Breast epithelium (tissue), 4 donors: ENCODE data around the gene MPDU1. TPM values are rescaled to one million over a fixed set of nuclear protein-coding genes. Genes with fewer than 3 reads are reported as not detected.

Experiments used
- DNase-seq, 2 donors: peaks; one replicate each; pipeline ENCODE4 v3.0.0-alpha.2; 2019; ENCODE audit warnings: low spot score in 2 of 2
- H3K27ac ChIP-seq, 2 donors: fragments of 200-600 bp; sonication (generic) in 1 of 2; one replicate each; pipeline ENCODE4 v1.5.1; 2016 to 2019; ENCODE audit warnings: mild to moderate bottlenecking in 1 of 2
- H3K27me3 ChIP-seq, 2 donors: fragments of 200-600 bp; sonication (generic) in 1 of 2; one replicate each; pipeline versions ENCODE4 v1.5.1 to v1.6.0; 2017 to 2019; ENCODE audit warnings: control low read depth in 1 of 2, mild to moderate bottlenecking in 1 of 2
- H3K36me3 ChIP-seq: fragments of 200-600 bp; one replicate; pipeline ENCODE4 v1.5.1; 2019
- H3K4me1 ChIP-seq, 2 donors: fragments of 200-600 bp; sonication (generic); one replicate each; pipeline ENCODE4 v1.5.1; 2016 to 2019; ENCODE audit warnings: control low read depth in 1 of 2
- H3K4me3 ChIP-seq, 3 donors: fragments of 200-600 bp; sonication (generic); 1 replicate in 2 of 3; 2 replicates in 1 of 3; pipeline ENCODE4 v1.5.1; 2016 to 2019; ENCODE audit warnings: mild to moderate bottlenecking in 3 of 3, moderate library complexity in 2 of 3
- H3K9me3 ChIP-seq, 2 donors: fragments of 200-600 bp; sonication (generic) in 1 of 2; one replicate each; pipeline ENCODE4 v1.5.1; 2016 to 2019; ENCODE audit warnings: control low read depth in 1 of 2
- POLR2A ChIP-seq: fragments of 450-650 bp; IDR thresholded peaks from one replicate; pipeline ENCODE4 v1.6.1; 2016; ENCODE audit warnings: antibody characterized with exemption, mild to moderate bottlenecking, moderate library complexity
- POLR2AphosphoS5 ChIP-seq, 3 donors: sonication (generic); formaldehyde crosslinking; IDR thresholded peaks; one replicate each; pipeline ENCODE4 v1.6.1; 2017; ENCODE audit warnings: antibody characterized with exemption in 3 of 3
- intact Hi-C: fragments of 100-400 bp; cut with DNase I; formaldehyde crosslinking; loops from one replicate; pipeline ENCODE4 v1.15.1; 2023; ENCODE audit warnings: low total_unique reads
- total RNA-seq, 3 donors: library from RNA; depleted of rRNA; stranded (reverse); fragments of >200 nt; gene quantifications; one replicate each; pipeline ENCODE4 v1.1.0, GENCODE V29; 2016
- TF ChIP-seq, protein P1 (sequence below), 3 donors: fragments of 450-650 bp; IDR thresholded peaks; one replicate each; pipeline ENCODE4 v1.5.1; 2016 to 2017; ENCODE audit warnings: antibody characterized with exemption in 3 of 3, mild to moderate bottlenecking in 3 of 3, moderate library complexity in 3 of 3

MPDU1 gene
- total RNA-seq, 3 donors from 2014 or later: 66.6 to 140 (median 74.4) TPM

DNA sequence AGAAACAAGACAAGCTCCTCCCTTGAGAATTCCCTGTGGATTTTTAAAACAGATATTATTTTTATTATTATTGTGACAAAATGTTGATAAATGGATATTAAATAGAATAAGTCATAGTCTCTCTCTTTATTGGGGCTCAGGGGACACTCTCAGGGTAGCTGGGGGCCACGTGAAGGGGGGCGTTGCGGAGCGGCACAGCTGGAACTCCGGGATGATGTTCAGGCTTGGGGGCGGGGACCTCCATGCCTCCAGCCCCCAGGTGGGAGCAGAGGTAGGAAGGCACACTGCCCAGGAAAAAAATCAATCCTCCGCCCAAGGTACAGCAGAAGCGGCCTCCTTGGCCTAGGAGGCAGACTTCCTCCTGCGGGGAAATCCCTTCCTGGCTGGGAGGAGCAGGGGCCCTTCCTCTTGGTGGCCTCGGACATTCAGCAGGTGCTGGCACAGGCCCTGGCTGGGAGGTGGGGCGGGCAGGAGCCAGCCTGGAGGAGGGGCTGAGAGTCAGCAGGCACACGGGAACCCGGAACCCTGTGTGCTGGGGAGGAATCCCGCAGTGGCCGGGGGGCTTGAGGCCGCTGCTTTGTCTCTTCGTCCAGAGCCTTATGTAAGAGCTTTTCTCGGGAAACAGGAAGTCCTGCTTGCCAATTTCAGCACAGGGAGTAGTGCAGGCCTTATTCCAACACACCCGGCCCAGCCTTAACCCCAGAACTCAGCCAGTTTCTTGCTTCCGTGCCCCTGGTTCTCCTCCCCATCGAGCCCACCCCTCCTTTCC lies 25.7 kb upstream of the MPDU1 start:
- TF ChIP-seq POLR2A (no peak), POLR2AphosphoS5 (IDR thresholded peaks at IDR 0.05) (peak; percentile 54 to 85 (median 75))
- TF ChIP-seq, protein P1, sequence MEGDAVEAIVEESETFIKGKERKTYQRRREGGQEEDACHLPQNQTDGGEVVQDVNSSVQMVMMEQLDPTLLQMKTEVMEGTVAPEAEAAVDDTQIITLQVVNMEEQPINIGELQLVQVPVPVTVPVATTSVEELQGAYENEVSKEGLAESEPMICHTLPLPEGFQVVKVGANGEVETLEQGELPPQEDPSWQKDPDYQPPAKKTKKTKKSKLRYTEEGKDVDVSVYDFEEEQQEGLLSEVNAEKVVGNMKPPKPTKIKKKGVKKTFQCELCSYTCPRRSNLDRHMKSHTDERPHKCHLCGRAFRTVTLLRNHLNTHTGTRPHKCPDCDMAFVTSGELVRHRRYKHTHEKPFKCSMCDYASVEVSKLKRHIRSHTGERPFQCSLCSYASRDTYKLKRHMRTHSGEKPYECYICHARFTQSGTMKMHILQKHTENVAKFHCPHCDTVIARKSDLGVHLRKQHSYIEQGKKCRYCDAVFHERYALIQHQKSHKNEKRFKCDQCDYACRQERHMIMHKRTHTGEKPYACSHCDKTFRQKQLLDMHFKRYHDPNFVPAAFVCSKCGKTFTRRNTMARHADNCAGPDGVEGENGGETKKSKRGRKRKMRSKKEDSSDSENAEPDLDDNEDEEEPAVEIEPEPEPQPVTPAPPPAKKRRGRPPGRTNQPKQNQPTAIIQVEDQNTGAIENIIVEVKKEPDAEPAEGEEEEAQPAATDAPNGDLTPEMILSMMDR (IDR thresholded peaks at IDR 0.05): no peak
- Histone ChIP-seq H3K4me3 (peak overlapping the region; percentile 81 to 90 (median 89)), H3K36me3 (no peaks in the 10 kb centered on the region), H3K9me3 (no peaks in the 10 kb centered on the region), H3K27ac (peak overlapping the region; percentile 98 to 99), H3K27me3 (no peaks in the 10 kb centered on the region), H3K4me1 (peaks cover 11 to 28% of the 10 kb centered on the region in 2 donors)
- intact Hi-C loops: loop anchor here (5.0 kb wide), 1 partner anchor 251 kb away; the partner anchor contains the start of gene EIF5A
- DNase-seq: peak; percentile 95 to 98

DNA sequence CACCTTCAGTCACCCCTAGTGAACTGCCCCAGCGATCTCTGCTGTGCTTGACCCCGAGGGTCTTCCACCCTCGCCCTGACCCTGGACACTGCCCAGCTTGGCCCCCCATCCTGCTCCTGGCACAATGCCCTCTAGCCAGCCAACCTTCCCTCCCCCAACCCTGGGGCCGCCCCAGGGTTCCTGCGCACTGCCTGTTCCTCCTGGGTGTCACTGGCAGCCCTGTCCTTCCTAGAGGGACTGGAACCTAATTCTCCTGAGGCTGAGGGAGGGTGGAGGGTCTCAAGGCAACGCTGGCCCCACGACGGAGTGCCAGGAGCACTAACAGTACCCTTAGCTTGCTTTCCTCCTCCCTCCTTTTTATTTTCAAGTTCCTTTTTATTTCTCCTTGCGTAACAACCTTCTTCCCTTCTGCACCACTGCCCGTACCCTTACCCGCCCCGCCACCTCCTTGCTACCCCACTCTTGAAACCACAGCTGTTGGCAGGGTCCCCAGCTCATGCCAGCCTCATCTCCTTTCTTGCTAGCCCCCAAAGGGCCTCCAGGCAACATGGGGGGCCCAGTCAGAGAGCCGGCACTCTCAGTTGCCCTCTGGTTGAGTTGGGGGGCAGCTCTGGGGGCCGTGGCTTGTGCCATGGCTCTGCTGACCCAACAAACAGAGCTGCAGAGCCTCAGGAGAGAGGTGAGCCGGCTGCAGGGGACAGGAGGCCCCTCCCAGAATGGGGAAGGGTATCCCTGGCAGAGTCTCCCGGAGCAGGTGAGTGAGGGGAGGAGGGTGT lies 24.9 kb upstream of the MPDU1 start, which contains the start of gene TNFSF13:
TSS of gene TNFSF13 (plus strand) at position 207 of the 776 bp plus-strand sequence. CDS start at position 497, 290 bp downstream.
- no peaks in the 10 kb centered on the region for H3K9me3 ChIP-seq
- peak within 1 kb of the TSS; percentile 81 to 90 (median 89) for H3K4me3 ChIP-seq

DNA sequence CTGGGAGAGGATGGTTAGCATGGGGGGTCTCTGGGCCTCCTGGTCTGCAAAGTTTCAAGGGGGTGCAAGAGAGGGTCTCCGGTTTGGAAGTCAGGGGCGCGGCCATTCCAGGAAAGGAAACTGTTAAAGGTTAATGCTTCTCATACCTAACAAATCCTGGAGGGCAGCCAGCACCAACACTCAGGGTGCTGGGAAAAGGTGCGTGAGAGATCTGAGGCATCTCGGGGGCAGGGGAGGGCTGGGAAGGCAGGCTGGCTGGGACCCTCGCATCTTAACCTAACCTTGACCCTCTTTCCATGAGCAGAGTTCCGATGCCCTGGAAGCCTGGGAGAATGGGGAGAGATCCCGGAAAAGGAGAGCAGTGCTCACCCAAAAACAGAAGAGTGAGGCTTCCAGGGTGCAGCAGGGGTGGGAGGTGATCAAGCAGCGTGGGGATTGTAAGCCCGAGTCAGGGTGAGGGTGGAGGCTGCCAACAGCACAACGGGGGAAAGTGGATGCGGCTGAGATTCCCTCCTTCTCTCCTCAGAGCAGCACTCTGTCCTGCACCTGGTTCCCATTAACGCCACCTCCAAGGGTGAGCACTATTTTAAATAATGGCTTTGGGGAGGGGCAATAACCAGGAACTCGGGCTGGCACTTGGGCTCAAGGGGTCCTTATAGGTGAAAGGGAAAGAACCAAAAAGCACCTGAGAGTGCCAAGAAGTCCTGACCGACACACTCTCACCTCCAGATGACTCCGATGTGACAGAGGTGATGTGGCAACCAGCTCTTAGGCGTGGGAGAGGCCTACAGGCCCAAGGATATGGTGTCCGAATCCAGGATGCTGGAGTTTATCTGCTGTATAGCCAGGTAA lies 24.1 kb upstream of the MPDU1 start:
- DNase-seq: peak in 1 of 2 donors; percentile 49
- TF ChIP-seq, protein P1 (IDR thresholded peaks at IDR 0.05): no peak
- TF ChIP-seq POLR2A: no peak
- TF ChIP-seq POLR2AphosphoS5 (IDR thresholded peaks at IDR 0.05): no peak
- peak overlapping the region; percentile 98 to 99 for H3K27ac ChIP-seq
- no peaks in the 10 kb centered on the region for H3K27me3 ChIP-seq
- H3K9me3 ChIP-seq: no peaks in the 10 kb centered on the region
- intact Hi-C loops: loop anchor here (5.0 to 10.0 kb wide), 2 partner anchors 45 to 252 kb away; partner anchors contain the start of gene EIF5A
- H3K4me3 ChIP-seq: peak overlapping the region; percentile 81 to 90 (median 89)
- H3K4me1 ChIP-seq: peaks cover 15 to 43% of the 10 kb centered on the region in 2 donors
- H3K36me3 ChIP-seq: no peaks in the 10 kb centered on the region

More for the DNA sequence above, 24.9 kb upstream of the MPDU1 start, which contains the start of gene TNFSF13:
- intact Hi-C loops: loop anchor here (5.0 kb wide), 1 partner anchor 251 kb away; the partner anchor contains the start of gene EIF5A
- Histone ChIP-seq H3K27me3 (no peaks in the 10 kb centered on the region), H3K27ac (peak within 1 kb of the TSS; percentile 98 to 99), H3K36me3 (no peaks in the 10 kb centered on the region), H3K4me1 (peaks cover 15 to 36% of the 10 kb centered on the region in 2 donors)
- TF ChIP-seq, protein P1 (IDR thresholded peaks at IDR 0.05): no peak
- TF ChIP-seq POLR2A (no peak), POLR2AphosphoS5 (IDR thresholded peaks at IDR 0.05) (no peak)
- DNase-seq: peak in 1 of 2 donors; percentile 50

DNA sequence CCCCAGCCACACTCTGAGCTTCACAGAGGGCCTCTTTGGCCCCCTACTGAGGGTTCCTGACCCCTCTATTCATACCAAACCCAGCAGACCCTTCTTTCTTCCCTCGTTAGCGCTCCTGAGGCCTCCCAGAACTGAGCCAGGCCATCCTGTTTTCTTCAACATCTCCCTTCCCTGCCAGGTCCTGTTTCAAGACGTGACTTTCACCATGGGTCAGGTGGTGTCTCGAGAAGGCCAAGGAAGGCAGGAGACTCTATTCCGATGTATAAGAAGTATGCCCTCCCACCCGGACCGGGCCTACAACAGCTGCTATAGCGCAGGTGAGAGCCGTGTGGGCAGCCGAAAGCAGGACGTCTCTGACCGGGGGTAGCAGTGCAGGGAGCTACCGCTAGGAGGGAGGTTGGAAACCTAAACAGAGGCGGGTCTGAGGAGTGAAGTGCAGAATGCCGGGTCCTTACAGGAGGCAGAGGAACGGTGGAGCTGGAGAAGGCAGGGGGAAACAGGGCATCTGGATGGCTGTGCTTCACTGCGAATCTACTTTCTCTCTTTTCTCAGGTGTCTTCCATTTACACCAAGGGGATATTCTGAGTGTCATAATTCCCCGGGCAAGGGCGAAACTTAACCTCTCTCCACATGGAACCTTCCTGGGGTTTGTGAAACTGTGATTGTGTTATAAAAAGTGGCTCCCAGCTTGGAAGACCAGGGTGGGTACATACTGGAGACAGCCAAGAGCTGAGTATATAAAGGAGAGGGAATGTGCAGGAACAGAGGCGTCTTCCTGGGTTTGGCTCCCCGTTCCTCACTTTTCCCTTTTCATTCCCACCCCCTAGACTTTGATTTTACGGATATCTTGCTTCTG lies 23.3 kb upstream of the MPDU1 start:
- TF ChIP-seq POLR2A: no peak
- TF ChIP-seq, protein P1 (IDR thresholded peaks at IDR 0.05): peak; percentile 60 to 80 (median 75)
- peak in 2 of 3 donors; percentile 9 to 20 for TF ChIP-seq POLR2AphosphoS5 (IDR thresholded peaks at IDR 0.05)
- no peaks in the 10 kb centered on the region for H3K9me3 ChIP-seq
- H3K27me3 ChIP-seq: no peaks in the 10 kb centered on the region
- no peaks in the 10 kb centered on the region for H3K36me3 ChIP-seq
- H3K4me3 ChIP-seq: peak overlapping the region; percentile 81 to 90 (median 89)
- H3K4me1 ChIP-seq: peaks cover 15 to 43% of the 10 kb centered on the region in 2 donors
- peak; percentile 55 to 76 for DNase-seq
- H3K27ac ChIP-seq: peak overlapping the region; percentile 98 to 99
- intact Hi-C loops: loop anchor here (10.0 kb wide), 1 partner anchor 46 kb away; no protein-coding TSS in a partner anchor
